ENCODE results near the gene DPH7. TPM values are rescaled to one million over a fixed set of nuclear protein-coding genes. Genes with fewer than 3 reads are reported as not detected.
A peak's percentile ranks its signal among the peaks of the same experiment; 100 is the strongest.
"Not testable (repeated sequence)": the region's sequence is repeated elsewhere in the genome, so short reads cannot be mapped to it uniquely, and the experiment has no call there.

Gene DPH7
- total RNA-seq (2012; rRNA removed), result 19.2 and 24.8 TPM in 2 replicates

GRCh38 chr9:137578518-137579258, at the start of gene DPH7:
Gene DPH7 (minus strand): TSS chr9:137578925. CDS start chr9:137578777, 148 bp downstream.
- no peaks in the 10 kb centered on the region for H3K9me3 ChIP-seq (replicated peaks; ENCODE audit: low read length)
- peaks cover 45% of the 10 kb centered on the region for H3K36me3 ChIP-seq (ENCODE audit: insufficient read depth, low read length)
- H3K9ac ChIP-seq (ENCODE audit: low read depth, low read length), result peak within 1 kb of the TSS; percentile 91
- H3K27me3 ChIP-seq (ENCODE audit: control insufficient read depth, insufficient read depth, low read length), result no peaks in the 10 kb centered on the region
- H3K4me2 ChIP-seq (ENCODE audit: low read length), result peak within 1 kb of the TSS; percentile 87
- H3K4me3 ChIP-seq (ENCODE audit: low read length), result peak within 1 kb of the TSS; percentile 97
- H3K4me1 ChIP-seq (ENCODE audit: control insufficient read depth, insufficient read depth, low read length), result peaks cover 20% of the 10 kb centered on the region

DNA sequence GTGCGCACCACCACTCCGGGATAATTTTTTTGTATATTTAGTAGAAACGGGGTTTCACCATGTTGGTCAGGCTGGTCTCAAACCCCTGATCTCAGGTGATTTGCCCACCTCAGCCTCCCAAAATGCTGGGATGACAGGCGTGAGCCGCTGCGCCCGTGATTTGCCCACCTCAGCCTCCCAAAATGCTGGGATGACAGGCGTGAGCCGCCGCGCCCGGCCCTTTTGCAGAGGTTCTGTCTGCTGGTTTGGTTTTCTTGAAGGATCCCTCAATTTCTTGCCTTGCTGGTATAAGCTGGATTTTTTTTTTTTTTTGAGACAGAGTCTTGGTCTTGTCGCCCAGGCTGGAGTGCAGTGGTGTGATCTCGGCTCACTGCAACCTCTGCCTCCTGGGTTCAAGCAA, 48.7 kb upstream of the DPH7 start:
- not testable (repeated sequence) for H3K4me2 ChIP-seq (ENCODE audit: low read length); H3K36me3 ChIP-seq (ENCODE audit: insufficient read depth, low read length); H3K9ac ChIP-seq (ENCODE audit: low read depth, low read length); H3K27me3 ChIP-seq (ENCODE audit: control insufficient read depth, insufficient read depth, low read length); H3K9me3 ChIP-seq (replicated peaks; ENCODE audit: low read length); H3K4me3 ChIP-seq (ENCODE audit: low read length)
- H3K4me1 ChIP-seq (ENCODE audit: control insufficient read depth, insufficient read depth, low read length), result peaks cover 27% of the 10 kb centered on the region

GRCh38 chr9:137626464-137626863, 47.7 kb upstream of the DPH7 start:
- H3K4me3 ChIP-seq (ENCODE audit: low read length), result no peak overlapping the region
- no peaks in the 10 kb centered on the region for H3K9me3 ChIP-seq (replicated peaks; ENCODE audit: low read length)
- no peak overlapping the region for H3K4me2 ChIP-seq (ENCODE audit: low read length)
- peaks cover 22% of the 10 kb centered on the region for H3K4me1 ChIP-seq (ENCODE audit: control insufficient read depth, insufficient read depth, low read length)
- no peak overlapping the region for H3K9ac ChIP-seq (ENCODE audit: low read depth, low read length)
- no peaks in the 10 kb centered on the region for H3K27me3 ChIP-seq (ENCODE audit: control insufficient read depth, insufficient read depth, low read length)
- H3K36me3 ChIP-seq (ENCODE audit: insufficient read depth, low read length), result peaks cover 3% of the 10 kb centered on the region

GRCh38 chr9:137622211-137622610, 43.5 kb upstream of the DPH7 start:
- H3K4me1 ChIP-seq (ENCODE audit: control insufficient read depth, insufficient read depth, low read length), result peaks cover 20% of the 10 kb centered on the region
- H3K4me3 ChIP-seq (ENCODE audit: low read length); H3K27me3 ChIP-seq (ENCODE audit: control insufficient read depth, insufficient read depth, low read length); H3K36me3 ChIP-seq (ENCODE audit: insufficient read depth, low read length); H3K9me3 ChIP-seq (replicated peaks; ENCODE audit: low read length); H3K9ac ChIP-seq (ENCODE audit: low read depth, low read length); H3K4me2 ChIP-seq (ENCODE audit: low read length): not testable (repeated sequence)

DNA sequence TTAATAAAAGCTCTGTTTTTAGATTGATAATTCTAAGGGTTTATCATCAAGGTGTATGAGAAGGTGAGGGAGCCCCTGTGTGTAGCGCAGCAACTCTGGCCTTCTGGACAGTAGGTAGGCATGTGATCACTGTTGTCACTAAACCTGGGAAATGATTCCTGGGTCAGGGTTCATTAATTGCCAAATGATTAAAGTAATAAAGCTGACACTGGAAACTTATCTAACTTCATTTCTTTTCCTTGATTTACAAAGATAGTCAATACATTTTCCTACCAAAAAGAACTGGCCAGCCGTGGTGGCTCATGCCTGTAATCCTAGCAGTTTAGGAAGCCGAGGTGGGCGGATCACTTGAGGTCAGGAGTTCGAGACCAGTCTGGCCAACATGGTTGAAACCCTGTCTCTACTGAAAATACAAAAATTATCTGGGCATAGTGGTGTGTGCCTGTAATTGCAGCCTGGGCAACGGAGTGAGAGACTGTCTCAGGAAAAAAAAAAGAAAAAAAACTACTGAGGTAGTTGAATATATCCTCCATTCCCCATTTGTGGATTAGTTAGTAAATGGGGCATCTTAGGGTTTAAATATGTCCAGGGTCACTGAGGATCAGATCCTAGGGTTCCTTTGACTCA, 42.5 kb upstream of the DPH7 start:
- peaks cover 10% of the 10 kb centered on the region for H3K36me3 ChIP-seq (ENCODE audit: insufficient read depth, low read length)
- H3K4me3 ChIP-seq (ENCODE audit: low read length), result peak overlapping the region; percentile 11
- H3K9me3 ChIP-seq (replicated peaks; ENCODE audit: low read length), result no peaks in the 10 kb centered on the region
- H3K4me2 ChIP-seq (ENCODE audit: low read length), result peak overlapping the region; percentile 81
- H3K9ac ChIP-seq (ENCODE audit: low read depth, low read length), result no peak overlapping the region
- H3K4me1 ChIP-seq (ENCODE audit: control insufficient read depth, insufficient read depth, low read length), result peaks cover 20% of the 10 kb centered on the region
- no peaks in the 10 kb centered on the region for H3K27me3 ChIP-seq (ENCODE audit: control insufficient read depth, insufficient read depth, low read length)

DNA sequence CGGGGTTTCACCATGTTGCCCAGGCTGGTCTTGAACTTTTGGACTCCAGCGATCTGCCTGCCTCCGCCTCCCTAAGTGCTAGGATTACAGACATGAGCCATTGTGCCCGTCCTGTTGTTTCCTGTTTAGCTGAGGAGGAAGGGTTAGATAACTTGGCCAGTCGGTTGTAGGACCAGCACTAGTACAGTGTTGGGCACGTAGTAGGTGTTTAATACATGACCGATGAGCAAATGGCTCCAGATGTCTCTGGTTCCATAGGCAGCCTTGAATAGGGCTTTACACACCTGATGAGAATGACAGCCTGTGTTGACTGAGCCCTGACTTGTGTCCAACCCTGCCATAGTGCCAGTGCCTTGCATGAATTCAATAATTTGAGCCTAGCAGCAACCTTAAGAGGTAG, 41.9 kb upstream of the DPH7 start:
- Histone ChIP-seq H3K9me3 (replicated peaks; ENCODE audit: low read length) (no peaks in the 10 kb centered on the region), H3K9ac (ENCODE audit: low read depth, low read length) (no peak overlapping the region), H3K36me3 (ENCODE audit: insufficient read depth, low read length) (peaks cover 14% of the 10 kb centered on the region), H3K4me3 (ENCODE audit: low read length) (peak overlapping the region; percentile 74), H3K4me2 (ENCODE audit: low read length) (peak overlapping the region; percentile 81), H3K27me3 (ENCODE audit: control insufficient read depth, insufficient read depth, low read length) (no peaks in the 10 kb centered on the region), H3K4me1 (ENCODE audit: control insufficient read depth, insufficient read depth, low read length) (peaks cover 20% of the 10 kb centered on the region)

DNA sequence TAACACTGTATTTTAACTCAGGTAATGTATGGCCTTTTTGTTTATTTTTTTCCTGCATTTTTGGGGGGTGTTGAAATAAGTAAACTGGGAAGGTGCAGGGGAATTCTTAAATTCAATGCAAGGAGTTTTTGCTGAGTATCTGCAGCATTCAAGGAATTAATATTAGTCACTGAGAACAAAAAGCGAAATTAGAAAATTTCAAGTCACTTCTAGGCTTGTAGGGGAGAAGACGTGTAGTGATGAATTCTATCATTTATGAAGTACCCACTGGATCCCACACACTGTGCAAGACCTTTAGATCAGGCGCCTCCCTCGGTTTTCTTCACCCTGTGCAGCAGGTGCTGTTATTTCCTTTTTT, 41.3 kb upstream of the DPH7 start:
- peak overlapping the region; percentile 81 for H3K9ac ChIP-seq (ENCODE audit: low read depth, low read length)
- peaks cover 20% of the 10 kb centered on the region for H3K4me1 ChIP-seq (ENCODE audit: control insufficient read depth, insufficient read depth, low read length)
- peak overlapping the region; percentile 74 for H3K4me3 ChIP-seq (ENCODE audit: low read length)
- peak overlapping the region; percentile 81 for H3K4me2 ChIP-seq (ENCODE audit: low read length)
- no peaks in the 10 kb centered on the region for H3K27me3 ChIP-seq (ENCODE audit: control insufficient read depth, insufficient read depth, low read length)
- H3K36me3 ChIP-seq (ENCODE audit: insufficient read depth, low read length), result peaks cover 18% of the 10 kb centered on the region
- H3K9me3 ChIP-seq (replicated peaks; ENCODE audit: low read length), result no peaks in the 10 kb centered on the region

DNA sequence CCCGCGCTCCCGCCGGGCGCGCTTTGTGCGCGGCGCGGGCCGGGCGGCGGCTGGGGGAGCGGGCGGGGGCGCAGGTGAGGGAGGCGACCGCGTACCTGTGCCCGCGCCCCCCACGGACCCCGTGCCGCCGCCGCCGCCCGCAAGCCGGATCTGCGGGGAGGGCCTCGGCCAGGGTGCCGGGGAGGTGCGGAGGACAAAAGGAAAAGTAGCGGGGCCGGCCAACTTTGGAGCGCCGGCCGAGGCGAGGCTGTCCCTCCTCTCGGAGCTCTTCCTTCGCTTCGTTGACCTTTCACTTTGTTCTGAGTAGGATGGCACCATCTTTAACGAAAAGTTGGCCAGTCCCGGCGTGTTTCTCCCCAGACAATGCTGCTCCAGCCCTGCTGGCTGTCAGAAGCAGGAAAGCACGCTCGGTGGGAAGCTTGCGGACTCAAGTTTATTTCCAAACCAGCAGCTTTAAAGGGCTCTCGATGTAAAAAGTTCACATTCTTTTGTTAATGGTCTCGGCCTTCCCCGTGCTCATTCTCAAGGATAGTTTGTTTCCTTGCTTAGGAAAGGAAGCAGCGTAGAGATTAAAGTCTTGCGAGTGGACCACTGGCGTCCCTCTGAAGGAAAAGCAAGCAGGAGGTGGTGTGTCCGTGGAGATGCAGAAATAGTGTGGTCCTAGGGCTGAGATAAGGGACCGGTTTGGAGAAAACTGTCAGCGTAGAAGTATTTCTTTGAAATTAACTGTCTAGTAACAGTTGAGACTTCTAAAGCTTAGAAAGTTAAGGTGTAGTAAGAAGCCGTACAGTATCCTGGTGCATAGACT, 40.7 kb upstream of the DPH7 start:
- Histone ChIP-seq H3K4me1 (ENCODE audit: control insufficient read depth, insufficient read depth, low read length) (peaks cover 20% of the 10 kb centered on the region), H3K36me3 (ENCODE audit: insufficient read depth, low read length) (peaks cover 23% of the 10 kb centered on the region), H3K27me3 (ENCODE audit: control insufficient read depth, insufficient read depth, low read length) (no peaks in the 10 kb centered on the region), H3K9me3 (replicated peaks; ENCODE audit: low read length) (no peaks in the 10 kb centered on the region), H3K4me2 (ENCODE audit: low read length) (peak overlapping the region; percentile 81), H3K4me3 (ENCODE audit: low read length) (peak overlapping the region; percentile 74), H3K9ac (ENCODE audit: low read depth, low read length) (peak overlapping the region; percentile 81)

DNA sequence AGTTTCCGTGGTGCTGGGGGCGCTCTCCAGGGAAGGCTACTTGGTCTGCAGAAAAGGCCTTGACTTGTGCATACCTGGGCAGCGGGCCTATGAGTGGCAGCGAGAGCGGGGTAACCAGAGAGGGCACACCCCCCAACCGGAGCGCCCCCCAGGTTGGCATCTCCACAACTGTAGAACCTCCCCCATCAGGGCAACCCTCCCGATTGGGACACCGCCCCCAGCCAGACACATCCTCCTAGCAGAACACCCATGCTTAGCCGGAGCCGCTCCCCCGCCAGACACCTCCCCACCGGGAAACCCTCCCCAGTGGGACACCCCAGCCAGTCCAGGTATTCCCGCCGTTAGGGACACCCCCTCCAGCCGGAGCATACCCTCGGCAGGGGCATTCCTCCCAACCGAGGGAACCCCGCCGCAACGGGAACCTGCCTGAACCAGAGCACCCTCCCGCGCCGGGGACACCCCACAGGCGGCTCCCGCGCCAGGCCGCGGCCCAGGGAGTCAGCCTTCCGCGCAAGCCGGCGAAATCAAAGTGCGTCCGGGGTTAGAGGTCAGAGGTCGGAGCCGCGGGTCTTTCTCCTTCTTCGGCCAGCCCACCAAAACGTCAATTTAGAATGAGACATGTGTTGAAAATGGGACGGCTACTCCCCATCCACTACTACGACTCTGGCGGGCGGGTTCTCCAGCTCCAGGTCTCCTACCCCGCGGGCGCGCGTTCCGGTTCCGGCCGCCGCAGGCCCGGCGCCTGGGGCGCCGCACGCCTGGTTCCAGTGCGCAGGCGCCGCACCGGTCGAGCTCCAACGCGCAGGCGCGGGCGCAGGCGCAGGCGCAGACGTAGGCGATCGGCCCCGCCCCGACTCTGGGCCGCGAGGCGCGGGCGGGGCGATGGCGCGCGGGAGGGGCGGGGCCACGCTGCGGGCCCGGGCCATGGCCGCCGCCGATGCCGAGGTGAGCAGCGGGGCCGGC, 39.7 kb upstream of the DPH7 start, which contains the start of gene EHMT1:
Gene EHMT1, plus strand, starts transcription at position 901 of the 963 bp plus-strand sequence. Its CDS starts 24 bp downstream, at position 925.
- no peaks in the 10 kb centered on the region for H3K27me3 ChIP-seq (ENCODE audit: control insufficient read depth, insufficient read depth, low read length)
- H3K9ac ChIP-seq (ENCODE audit: low read depth, low read length), result peak within 1 kb of the TSS; percentile 100
- H3K4me3 ChIP-seq (ENCODE audit: low read length), result peak within 1 kb of the TSS; percentile 99
- H3K4me1 ChIP-seq (ENCODE audit: control insufficient read depth, insufficient read depth, low read length), result peaks cover 20% of the 10 kb centered on the region
- peak within 1 kb of the TSS; percentile 98 for H3K4me2 ChIP-seq (ENCODE audit: low read length)
- H3K36me3 ChIP-seq (ENCODE audit: insufficient read depth, low read length), result peaks cover 31% of the 10 kb centered on the region
- H3K9me3 ChIP-seq (replicated peaks; ENCODE audit: low read length), result no peaks in the 10 kb centered on the region

DNA sequence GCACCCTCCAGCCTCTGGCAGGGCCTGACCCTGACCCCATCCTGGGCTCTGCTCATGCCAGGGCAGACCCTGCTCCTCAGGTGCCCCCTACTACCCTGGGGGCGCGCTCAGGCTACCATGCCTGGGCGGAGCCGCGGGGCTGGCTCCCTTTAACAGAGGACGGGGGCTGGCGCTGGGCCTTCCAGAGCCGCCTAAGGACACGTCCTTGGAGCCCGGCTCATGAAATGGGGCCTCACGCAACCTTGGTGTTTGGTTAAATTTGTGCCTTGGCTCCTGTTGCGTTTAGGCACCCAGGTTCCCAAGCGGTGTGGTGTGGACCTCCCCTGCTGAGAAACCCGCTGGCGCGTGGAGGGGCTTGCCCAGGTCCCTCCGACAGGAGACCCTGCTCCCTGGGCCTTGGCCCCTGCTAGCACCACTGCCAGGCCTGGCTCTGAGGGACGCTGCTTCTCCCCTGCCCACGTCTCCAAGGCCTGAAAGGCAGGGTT, 36.7 kb upstream of the DPH7 start:
- Histone ChIP-seq H3K4me2 (ENCODE audit: low read length) (no peak overlapping the region), H3K9ac (ENCODE audit: low read depth, low read length) (no peak overlapping the region), H3K4me3 (ENCODE audit: low read length) (no peak overlapping the region), H3K9me3 (replicated peaks; ENCODE audit: low read length) (no peaks in the 10 kb centered on the region), H3K36me3 (ENCODE audit: insufficient read depth, low read length) (peaks cover 29% of the 10 kb centered on the region), H3K4me1 (ENCODE audit: control insufficient read depth, insufficient read depth, low read length) (peaks cover 29% of the 10 kb centered on the region), H3K27me3 (ENCODE audit: control insufficient read depth, insufficient read depth, low read length) (no peaks in the 10 kb centered on the region)
